HuH-7.5 (cell line): ENCODE data around the gene TMEM135.

Experiments
- DNase-seq: peaks from one replicate; pipeline ENCODE4 v3.0.0; 2011; ENCODE audit warnings: low spot score

The TMEM135 gene

DNA sequence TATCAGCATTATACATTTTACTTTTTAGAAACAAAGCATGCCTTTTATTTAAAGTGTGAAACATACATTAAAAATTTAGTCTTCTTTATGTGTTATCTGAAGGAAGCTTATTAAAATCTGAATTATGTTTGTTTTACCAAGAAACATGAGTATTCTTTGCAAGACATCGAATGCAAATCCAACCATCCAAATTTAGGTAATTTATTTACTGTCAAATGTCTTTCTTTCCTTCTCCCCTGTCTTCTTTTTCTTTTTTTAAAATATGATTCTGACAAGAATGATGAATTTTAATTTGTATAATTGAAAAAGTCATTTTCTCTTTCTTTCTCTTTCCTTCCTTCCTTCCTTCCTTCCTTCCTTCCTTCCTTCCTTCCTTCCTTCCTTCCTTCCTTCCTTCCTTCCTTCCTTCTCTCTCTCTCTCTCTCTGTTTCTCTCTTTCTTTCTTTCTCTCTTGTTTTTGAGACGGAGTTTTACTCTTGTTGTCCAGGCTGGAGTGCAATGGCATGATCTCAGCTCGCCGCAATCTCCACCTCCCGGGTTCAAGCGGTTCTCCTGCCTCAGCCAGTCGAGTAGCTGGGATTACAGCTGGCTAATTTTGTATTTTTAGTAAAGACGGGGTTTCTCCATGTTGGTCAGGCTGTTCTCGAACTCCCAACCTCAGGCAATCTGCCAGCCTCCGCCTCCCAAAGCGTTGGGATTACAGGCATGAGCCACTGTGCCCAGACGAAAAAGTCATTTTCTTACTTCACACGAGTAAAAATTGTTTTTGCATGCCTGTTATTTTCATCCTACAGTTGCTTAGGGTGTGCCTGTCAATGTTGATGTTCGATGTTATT lies 157.5 kb downstream of the TMEM135 start:
- DNase-seq = no peak

DNA sequence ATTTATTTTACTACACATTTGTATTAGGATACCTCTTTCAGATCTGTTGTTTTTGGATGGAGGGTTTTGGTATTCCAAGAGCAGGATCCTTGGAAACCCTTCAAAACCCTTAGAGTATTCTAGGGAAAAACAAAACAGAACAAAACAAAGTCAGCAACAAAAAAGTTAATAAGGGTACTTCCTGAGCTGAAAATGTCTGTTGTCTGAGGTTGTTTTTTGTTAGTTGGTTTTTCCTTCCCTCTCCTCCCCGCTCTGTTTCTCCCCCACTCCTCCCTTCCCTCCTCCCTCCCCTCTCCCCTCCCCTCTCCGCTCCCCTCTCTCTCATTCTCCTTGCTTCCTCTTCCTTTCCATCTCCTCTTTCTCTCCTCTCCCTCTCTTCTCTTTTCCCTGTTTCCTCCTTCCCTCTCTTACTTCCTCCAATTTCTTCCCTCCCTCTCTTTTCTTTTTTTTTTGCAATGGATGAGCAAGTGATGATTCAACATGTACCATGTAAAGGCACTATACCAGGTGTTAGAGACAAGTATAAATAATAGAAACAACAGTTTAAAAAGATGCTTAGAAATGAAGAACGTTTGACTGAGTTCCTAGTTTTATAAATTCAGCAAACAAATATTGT lies 160.6 kb downstream of the TMEM135 start:
- no peak for DNase-seq

DNA sequence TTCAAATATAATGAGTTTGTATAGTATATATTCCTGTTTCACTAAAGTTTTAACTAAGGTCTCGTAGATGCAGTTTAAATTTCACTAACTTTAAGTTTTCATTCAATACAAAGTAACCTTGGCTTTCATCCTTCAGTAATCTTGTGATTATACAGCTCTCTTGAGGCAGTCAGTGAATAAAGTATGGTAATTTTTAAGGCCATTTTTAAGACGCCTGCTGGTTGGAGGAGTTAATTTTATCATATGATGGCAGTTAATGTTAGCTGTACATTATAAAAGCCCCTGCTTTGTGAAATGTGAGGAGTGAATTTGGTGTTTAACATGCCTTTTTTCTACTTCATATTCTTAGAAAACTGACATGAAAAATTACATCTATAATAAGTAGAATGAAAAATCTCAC lies 163.6 kb downstream of the TMEM135 start:
- DNase-seq = no peak

DNA sequence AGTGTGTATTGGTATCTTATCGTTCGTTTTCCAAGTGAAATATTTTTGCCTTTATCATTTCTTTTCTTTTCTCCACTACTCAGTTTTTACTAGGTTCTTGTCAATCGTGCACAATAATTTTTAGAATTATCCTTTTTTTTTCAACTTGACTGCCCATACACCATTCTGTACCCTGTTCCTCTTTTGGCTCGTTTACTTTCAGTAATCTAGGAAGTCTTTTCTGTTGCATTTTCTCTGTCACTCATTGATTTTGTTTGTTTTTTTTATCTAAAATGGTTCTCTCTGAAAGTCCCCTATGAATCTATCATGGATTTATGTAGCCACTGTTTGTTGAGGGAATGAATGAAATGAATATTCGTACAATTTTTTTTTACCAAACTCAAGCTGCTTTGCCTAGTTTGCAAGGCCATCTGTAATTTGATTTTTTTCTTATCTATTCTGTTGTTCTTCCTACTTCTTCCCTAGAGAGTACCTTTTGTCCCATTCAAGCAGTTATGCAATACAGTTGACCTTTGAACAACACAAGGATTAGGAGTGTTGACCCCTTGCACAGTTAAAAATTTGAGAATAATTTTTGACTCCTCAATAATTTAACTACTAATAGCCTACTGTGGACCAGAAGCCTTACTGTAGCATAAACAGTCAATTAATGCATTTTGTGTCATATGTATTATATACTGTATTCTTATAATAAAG lies 166.3 kb downstream of the TMEM135 start:
- no peak for DNase-seq

DNA sequence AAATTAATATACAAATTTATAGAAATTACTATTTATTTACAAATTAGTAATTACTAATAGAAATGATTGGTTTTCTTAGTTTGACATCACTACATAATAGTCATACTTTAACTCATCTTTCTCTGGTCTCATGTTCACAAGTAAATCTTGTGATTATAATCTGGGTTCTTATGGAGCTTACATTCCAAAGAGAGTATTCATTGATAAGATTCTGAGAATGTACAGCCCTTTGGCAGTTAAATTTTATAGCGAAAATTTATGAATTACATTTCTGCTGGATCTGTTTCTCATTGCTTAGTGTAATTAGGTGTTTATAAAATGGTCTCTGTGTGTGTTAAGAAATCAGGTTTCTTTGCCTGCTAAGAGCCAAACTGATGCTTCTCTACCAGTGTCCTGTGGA lies 175.2 kb downstream of the TMEM135 start:
- DNase-seq = no peak

DNA sequence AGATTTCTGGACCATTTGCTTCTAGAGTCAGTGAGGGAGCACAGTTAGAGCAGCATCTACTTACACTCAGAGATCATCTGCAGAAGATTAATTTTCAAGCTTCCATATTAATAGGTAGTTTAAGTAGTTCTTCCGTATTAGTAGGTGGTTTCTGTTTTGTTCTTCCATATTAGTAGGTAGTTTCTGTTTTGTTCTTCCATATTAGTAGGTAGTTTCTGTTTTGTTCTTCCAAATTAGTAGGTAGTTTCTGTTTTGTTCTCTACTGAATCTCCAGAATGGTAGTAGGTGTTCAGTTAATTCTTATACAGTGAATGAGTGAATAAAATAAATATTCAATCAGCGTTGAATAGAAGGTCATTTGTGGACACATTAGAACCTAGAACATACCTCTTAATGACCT lies 175.7 kb downstream of the TMEM135 start:
- DNase-seq = no peak

DNA sequence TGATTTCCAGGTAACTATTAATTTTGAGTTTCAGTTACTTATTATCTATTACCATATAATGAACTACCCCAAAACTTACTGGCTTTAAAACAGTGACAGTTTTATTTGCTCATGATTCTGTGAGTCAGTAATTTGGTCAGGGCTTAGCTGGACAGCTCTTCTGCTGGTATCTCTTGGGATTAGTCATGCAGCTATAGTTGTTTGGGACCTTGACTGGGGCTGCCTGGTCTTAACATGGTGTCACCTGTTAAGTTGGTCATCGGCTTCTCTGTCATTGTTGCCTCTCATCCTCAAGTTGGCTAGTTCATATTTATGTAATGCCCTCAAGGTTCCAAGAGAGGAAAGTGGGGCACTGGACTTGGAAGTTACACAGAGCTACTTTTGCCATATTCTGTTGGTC lies 177.5 kb downstream of the TMEM135 start:
- no peak for DNase-seq

DNA sequence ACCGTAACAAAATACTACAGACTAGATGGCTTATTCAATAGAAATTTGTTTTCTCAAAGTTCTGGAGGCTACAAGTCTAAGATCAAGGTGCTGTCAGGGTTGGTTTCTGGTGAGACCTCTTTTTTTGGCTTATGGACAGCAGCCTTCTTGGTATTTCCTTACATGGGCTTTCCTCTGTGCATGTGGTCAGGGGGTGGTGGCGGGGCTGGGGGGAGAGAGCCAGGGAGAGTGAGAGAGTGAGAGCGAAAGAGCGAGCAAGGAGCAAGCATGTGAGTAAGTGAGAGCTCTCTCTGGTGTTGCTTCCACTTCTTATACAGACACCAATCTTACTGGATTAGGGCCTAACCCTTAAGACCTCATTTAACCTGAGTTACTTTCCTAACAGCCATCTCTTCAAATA lies 181.5 kb downstream of the TMEM135 start:
- no peak for DNase-seq

DNA sequence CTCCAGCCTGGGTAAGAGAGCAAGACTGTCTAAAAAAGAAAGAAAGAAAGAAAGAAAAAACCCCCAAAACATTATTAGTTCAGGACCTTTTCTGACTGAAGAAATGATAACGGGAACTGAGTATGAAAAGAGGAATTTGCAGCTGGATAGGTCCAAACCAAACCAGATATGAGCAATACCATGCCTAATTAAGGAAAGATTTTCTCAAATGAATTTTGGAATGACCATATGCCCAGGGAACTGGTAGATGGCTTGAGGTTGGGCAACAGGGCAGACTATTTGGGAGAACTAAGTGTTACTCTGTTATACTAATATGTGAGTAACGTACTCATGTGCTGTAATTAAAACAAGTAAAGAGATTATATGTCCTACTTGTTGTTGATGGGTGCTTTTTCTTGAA lies 186.1 kb downstream of the TMEM135 start:
- DNase-seq = no peak

DNA sequence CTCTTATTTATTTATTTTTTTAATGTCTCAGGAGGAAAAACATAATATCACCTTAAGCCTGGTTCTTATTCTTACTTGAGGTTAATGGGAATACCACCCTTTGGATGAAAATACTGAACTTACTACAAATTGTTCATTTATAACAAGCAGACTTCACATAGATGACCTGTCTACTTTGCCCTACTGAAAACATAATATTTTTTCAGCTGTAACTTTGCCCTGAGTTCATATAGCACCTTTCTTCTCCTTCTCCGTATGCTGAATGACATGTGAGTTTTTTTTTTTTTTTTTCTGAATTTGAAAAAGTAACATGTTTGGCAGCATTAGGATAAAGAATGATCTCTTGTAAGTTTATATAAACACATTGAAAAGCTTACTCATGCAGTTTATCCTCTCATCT lies 186.8 kb downstream of the TMEM135 start:
- DNase-seq = no peak

DNA sequence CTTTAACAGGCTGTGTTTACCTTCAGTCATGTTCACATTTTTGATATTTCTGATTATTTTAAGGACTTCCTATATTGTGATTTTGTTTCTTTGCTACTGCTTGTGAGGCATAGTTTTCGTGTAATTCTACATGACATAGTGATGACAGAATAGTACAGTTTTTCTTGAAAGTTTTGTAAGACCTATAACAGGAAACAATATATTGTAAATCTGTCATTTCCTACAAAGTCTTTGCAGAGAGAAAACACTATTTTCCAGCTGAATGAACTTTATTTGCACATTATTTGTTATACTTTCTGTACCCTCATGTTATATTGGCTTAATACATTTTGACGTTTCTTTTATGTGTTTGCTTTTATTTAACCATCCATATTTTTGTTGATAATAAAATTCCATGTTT lies 191.1 kb downstream of the TMEM135 start:
- DNase-seq = no peak

DNA sequence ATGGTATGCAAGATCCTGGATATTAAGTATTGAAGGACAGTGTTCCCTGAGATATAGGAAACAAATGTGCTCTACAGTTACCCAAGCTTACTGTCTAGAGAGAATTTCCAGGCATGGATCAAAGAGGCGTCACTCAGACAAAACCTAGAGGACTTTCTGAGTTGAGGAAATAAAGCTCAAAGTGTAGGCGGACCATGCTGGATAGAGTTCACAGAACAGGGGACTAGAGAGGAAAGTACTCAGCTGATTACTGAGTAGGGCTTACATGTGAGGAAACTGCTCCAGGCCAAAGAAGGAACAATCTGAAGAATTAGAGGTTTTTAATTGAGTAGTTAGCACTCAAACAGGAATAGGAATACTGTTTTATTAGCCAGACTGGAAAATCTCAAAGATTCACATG lies 193.3 kb downstream of the TMEM135 start:
- no peak for DNase-seq

DNA sequence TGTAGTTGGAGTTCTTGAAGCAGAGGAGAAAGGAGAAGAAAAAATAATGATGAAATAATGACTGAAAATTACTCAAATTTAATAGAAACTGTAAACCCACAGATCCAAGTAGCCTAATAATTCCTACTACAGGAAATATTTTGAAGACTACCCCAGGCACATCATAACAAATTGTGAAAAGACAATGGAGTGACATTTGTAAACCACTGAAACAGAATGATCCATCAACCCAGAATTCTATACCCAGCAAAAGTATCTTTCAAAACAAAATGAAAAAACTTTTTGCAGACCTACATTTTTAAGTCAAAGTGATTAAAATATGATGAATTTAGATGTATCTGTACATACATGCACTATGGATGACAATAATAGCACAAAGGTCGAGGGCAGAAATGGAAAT lies 194.6 kb downstream of the TMEM135 start:
- DNase-seq = no peak

DNA sequence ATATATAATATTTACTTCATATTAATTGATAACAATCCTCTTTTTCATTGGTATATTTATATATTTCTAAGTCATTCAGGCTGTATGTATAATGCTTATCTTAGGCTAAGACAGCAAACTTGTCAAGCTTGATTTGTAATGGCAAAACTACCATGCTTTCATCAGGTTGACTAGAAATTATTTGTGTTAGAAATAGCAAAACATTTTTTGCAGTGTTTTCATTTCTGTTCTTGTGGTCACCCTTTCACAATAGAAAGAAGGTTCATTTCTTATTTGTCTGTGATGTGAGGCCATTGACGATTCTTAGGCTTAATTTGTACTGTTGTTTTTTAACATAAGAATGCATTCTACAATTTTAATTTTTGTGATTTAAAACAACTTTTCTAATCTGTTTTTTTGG lies 197.6 kb downstream of the TMEM135 start:
- no peak for DNase-seq

DNA sequence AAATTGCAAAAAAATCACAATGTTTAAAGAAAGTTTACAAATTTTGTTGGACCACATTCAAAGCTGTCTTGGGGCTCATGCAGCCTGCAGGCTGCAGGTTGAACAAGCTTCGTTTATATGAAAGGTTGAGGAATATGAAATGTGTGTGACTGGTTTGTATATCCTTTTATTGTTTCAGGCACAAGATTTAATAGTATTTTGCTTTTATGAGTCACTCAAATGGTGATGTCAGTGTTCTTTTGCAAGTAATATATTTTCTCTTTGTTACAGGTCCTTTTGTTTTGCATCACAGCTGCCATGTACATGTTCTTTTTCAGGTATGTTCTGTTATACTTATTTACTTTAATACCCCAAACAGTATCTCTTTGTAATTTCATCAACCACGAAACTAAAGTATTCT lies 198.6 kb downstream of the TMEM135 start:
- DNase-seq = no peak

DNA sequence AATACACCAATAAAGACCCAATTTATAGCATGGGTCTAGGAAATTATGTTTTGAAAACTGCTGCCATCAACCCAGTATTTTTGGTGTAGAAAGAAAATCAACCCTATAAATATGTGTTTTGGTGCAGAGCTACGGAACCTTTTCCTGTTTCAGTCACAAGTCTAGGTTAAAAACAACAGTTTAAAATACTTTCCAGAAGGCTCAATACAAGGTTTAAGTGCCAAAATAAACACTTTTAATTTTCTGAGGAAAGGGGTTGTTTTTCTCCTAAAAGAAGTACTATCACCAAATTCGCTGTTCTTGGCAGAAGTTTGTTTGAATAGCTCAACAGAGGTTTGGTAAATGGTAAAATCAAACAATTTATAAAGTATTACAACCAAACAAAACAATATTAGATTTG lies 201.3 kb downstream of the TMEM135 start:
- no peak for DNase-seq

DNA sequence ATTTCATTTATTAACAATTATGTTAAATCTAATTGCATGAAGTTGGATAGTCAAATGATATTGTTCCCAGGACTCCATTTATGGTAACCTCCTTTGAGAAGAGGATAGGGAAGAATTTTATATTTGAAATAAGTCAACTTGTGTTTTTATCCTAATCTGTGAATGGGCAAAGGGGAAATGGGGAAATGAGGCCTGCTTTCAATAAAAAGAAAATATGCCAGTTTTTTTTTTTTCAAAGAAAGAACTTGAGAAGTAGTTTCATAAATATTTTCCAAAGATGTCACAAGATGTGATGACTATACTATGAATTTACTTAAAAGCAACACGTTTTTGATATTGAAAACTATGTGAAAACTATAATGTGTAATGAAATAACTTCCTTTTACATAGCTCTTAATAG lies 201.8 kb downstream of the TMEM135 start:
- no peak for DNase-seq

DNA sequence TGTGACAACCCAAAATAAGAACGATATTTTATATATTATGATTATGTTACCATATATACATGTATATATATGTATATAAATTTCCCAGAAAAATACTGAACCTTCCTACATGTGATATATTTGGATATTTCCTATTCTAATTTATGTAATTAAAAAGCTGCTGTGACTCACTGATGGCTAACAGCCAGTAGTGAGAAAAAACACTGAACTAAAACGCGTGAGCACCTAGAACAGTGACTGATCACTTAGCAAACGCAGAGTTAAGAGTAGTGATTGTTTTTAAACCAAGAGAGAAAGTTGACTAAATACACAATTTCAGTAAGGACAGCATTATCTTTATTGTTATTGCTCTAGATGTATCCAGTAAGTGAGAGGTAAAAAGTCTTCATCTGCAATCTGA lies 213.8 kb downstream of the TMEM135 start:
- no peak for DNase-seq

DNA sequence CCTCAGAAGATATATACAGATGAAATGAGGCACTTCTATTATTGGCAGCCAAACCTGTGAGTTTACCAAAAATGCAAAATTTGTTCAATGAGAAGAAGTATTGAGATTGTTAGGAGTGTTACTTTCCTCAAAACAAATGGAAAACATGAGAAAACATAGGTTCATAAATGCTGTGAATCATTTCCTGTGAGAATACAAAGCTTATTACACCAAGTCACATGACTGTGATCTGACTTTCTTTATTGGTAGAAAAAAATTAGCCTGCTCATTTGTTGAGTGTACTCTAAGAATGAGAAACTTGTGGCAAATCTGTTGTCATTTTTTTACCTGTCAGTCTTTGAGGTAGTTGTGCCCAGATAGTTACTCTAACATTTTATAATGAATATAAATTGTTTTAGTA lies 215.1 kb downstream of the TMEM135 start:
- DNase-seq = no peak

DNA sequence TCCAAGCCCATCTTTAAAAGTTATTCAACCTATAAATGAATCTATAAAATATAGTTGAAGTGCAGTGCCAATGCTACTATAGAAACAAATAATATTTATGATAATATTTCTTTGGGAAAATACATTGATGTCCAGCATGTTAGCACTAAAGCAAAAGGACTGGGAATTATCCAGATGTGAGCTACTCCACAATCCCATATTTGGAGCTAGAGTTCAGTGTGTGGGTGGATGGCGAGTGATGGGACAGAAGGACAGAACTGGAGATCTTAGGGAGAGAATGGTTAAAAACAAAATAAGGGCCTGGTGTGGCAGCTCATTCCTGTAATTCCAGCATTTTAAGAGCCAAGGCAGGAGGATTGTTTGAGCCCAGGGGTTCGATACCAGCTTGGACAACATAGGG lies 216.8 kb downstream of the TMEM135 start:
- DNase-seq = no peak

DNA sequence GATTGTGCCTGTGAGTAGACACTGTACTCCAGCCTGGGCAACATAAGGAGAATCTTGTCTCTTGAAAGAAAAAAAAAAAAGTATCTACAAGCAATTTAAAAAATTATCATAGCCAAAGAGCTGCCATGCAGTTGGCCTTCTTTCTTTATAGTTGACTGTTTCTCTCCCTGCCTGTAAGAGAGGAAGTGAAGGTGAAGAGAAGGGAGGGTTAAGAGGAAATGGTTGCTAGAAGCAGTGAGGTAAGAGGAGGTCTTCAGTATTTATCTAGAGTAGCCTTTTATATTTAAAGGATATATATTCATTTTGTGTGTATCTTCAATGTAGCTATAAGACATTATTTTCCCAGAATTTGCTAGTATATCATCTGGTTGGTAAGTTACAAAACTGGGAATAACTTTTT lies 217.9 kb downstream of the TMEM135 start:
- no peak for DNase-seq

DNA sequence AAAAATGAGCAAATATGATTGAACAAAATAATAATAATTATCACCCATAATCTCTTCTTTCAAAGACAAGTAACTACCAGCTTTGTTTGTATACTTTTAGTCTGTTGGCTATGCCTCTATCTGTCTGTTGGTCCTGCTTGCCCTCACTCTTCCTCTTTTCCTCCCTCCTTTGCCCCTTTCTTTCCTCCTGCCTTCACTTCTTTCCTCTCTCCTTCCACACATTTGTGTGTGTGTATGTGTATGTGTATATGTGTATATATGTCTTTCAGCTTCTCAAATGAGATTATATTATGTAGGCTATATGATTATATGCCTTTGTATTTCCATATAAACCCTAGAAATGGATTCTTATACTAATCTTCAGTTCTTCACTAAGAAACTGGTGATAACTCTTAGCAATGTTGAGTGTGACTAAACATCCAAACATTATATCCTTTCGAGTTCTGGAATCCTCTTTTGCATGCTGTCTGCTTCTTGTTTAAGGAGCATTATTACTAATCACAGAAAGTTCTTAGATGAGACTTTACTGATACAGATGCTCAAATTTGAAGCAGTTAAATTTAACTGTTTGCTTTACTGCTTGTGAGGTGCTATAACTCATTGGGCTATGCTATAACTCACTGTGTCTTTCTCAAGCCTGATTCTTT lies 219.1 kb downstream of the TMEM135 start:
- DNase-seq = no peak
